Tibial nerve (tissue), 4 donors: ENCODE measurements around the gene VDAC1. TPM values are rescaled to one million over a fixed set of nuclear protein-coding genes. Genes with fewer than 3 reads are reported as not detected.
"Not testable (repeated sequence)": the region's sequence is repeated elsewhere in the genome, so short reads cannot be mapped to it uniquely, and the experiment has no call there.

ENCODE experiments used
- DNase-seq, 2 donors: peaks; one replicate each; pipeline ENCODE4 v3.0.0-alpha.2; 2019; ENCODE audit warnings: low spot score in 2 of 2
- H3K27ac ChIP-seq, 4 donors: fragments of 200-600 bp; sonication (generic) in 3 of 4; one replicate each; pipeline ENCODE4 v1.5.1; 2017 to 2019; ENCODE audit warnings: mild to moderate bottlenecking in 1 of 4
- H3K27me3 ChIP-seq, 2 donors: fragments of 200-600 bp; sonication (generic) in 1 of 2; one replicate each; pipeline versions ENCODE4 v1.5.1 to v1.6.0; 2017 to 2019
- H3K36me3 ChIP-seq, 3 donors: fragments of 200-600 bp; sonication (generic); one replicate each; pipeline ENCODE4 v1.5.1; 2018 to 2019
- H3K4me1 ChIP-seq, 4 donors: fragments of 200-600 bp; sonication (generic) in 3 of 4; one replicate each; pipeline ENCODE4 v1.5.1; 2017 to 2019
- H3K4me3 ChIP-seq, 4 donors: fragments of 200-600 bp; sonication (generic) in 3 of 4; one replicate each; pipeline ENCODE4 v1.5.1; 2017 to 2019; ENCODE audit warnings: mild to moderate bottlenecking in 1 of 4, moderate library complexity in 1 of 4
- H3K9me3 ChIP-seq, 4 donors: fragments of 200-600 bp; sonication (generic) in 3 of 4; one replicate each; pipeline ENCODE4 v1.5.1; 2017 to 2019
- CTCF ChIP-seq, 5 experiments: fragments of 200-600 bp in 3 of 5; fragments of 450-650 bp in 2 of 5; sonication (generic) in 3 of 5; IDR thresholded peaks; one replicate each; pipeline ENCODE4 v1.5.1; 2016 to 2019; ENCODE audit warnings: antibody characterized with exemption in 5 of 5, mild to moderate bottlenecking in 3 of 5, moderate library complexity in 2 of 5
- EP300 ChIP-seq, 2 donors: sonication (generic); formaldehyde crosslinking; IDR thresholded peaks; one replicate each; pipeline ENCODE4 v1.6.1; 2017; ENCODE audit warnings: antibody characterized with exemption in 2 of 2, mild to moderate bottlenecking in 1 of 2
- POLR2A ChIP-seq, 2 donors: fragments of 450-650 bp; IDR thresholded peaks; one replicate each; pipeline ENCODE4 v1.6.1; 2017; ENCODE audit warnings: antibody characterized with exemption in 2 of 2, mild to moderate bottlenecking in 2 of 2, moderate library complexity in 2 of 2
- WGBS, 2 donors: methylation state at CpG; one replicate each; pipeline ENCODE4 v1.1.5; 2018; 5-methylcytosine and 5-hydroxymethylcytosine counted together
- total RNA-seq, 4 donors: library from RNA; depleted of rRNA; stranded (reverse); fragments of >200 nt; gene quantifications; one replicate each; pipeline ENCODE4 v1.1.0, GENCODE V29; 2016

The VDAC1 gene
- total RNA-seq, 4 donors from 2014 or later = 64.7 to 103 (median 71.9) TPM

- TF ChIP-seq POLR2A (IDR thresholded peaks at IDR 0.05) (no peak), EP300 (IDR thresholded peaks at IDR 0.05) (no peak), CTCF (IDR thresholded peaks at IDR 0.05) (no peak)
- H3K27me3 ChIP-seq = no peaks in the 10 kb centered on the region
- peaks cover 0 to 21% (median 7%) of the 10 kb centered on the region in 4 donors for H3K4me1 ChIP-seq
- no peak overlapping the region for H3K27ac ChIP-seq
- WGBS, 2 donors = 89 to 92% methylated on average over 3 of the region's 3 CpGs
- H3K36me3 ChIP-seq = no peaks in the 10 kb centered on the region
- no peak for DNase-seq
- no peaks in the 10 kb centered on the region for H3K9me3 ChIP-seq
- no peak overlapping the region for H3K4me3 ChIP-seq
Observed at GRCh38 chr5:133939668-133940067, 65.1 kb downstream of the VDAC1 start.

- no peaks in the 10 kb centered on the region for H3K9me3 ChIP-seq
- no peak for DNase-seq
- TF ChIP-seq POLR2A (IDR thresholded peaks at IDR 0.05) (no peak), CTCF (IDR thresholded peaks at IDR 0.05) (no peak), EP300 (IDR thresholded peaks at IDR 0.05) (no peak)
- 85 to 86% methylated on average over 3 of the region's 3 CpGs for WGBS, 2 donors
- H3K27me3 ChIP-seq = no peaks in the 10 kb centered on the region
- no peaks in the 10 kb centered on the region for H3K36me3 ChIP-seq
- H3K4me1 ChIP-seq = peaks cover 0 to 15% (median 7%) of the 10 kb centered on the region in 4 donors
- no peak overlapping the region for H3K4me3 ChIP-seq
- H3K27ac ChIP-seq = no peak overlapping the region
Observed at GRCh38 chr5:133938929-133939328, 65.8 kb downstream of the VDAC1 start.

GRCh38 chr5:133938039-133938821, 66.5 kb downstream of the VDAC1 start:
- Histone ChIP-seq H3K9me3 (no peaks in the 10 kb centered on the region), H3K27ac (no peak overlapping the region), H3K27me3 (no peaks in the 10 kb centered on the region), H3K4me1 (peaks cover 0 to 15% (median 6%) of the 10 kb centered on the region in 4 donors), H3K4me3 (no peak overlapping the region), H3K36me3 (no peaks in the 10 kb centered on the region)
- TF ChIP-seq CTCF (IDR thresholded peaks at IDR 0.05) (no peak), EP300 (IDR thresholded peaks at IDR 0.05) (no peak), POLR2A (IDR thresholded peaks at IDR 0.05) (no peak)
- 56 to 57% methylated on average over 6 of the region's 6 CpGs for WGBS, 2 donors
- DNase-seq = no peak

GRCh38 chr5:133937628-133938027, 67.1 kb downstream of the VDAC1 start:
- H3K36me3 ChIP-seq, H3K4me3 ChIP-seq, H3K27ac ChIP-seq, DNase-seq, H3K27me3 ChIP-seq, H3K9me3 ChIP-seq: not testable (repeated sequence)
- WGBS, 2 donors = 88 to 94% methylated on average over 3 of the region's 3 CpGs
- peaks cover 0 to 13% (median 2%) of the 10 kb centered on the region in 4 donors for H3K4me1 ChIP-seq

GRCh38 chr5:133936651-133937015, 68.1 kb downstream of the VDAC1 start:
- no peaks in the 10 kb centered on the region for H3K36me3 ChIP-seq
- DNase-seq = no peak
- no peaks in the 10 kb centered on the region for H3K9me3 ChIP-seq
- H3K27me3 ChIP-seq = no peaks in the 10 kb centered on the region
- peaks cover 0 to 7% (median 2%) of the 10 kb centered on the region in 4 donors for H3K4me1 ChIP-seq
- TF ChIP-seq POLR2A (IDR thresholded peaks at IDR 0.05) (no peak), EP300 (IDR thresholded peaks at IDR 0.05) (no peak), CTCF (IDR thresholded peaks at IDR 0.05) (no peak)
- no peak overlapping the region for H3K4me3 ChIP-seq
- WGBS, 2 donors = 71 to 74% methylated on average over 3 of the region's 3 CpGs
- H3K27ac ChIP-seq = no peak overlapping the region

GRCh38 chr5:133935991-133936650, 68.7 kb downstream of the VDAC1 start:
- WGBS, 2 donors = 92 to 93% methylated on average over 10 of the region's 10 CpGs
- not testable (repeated sequence) for H3K27ac ChIP-seq, DNase-seq, H3K4me1 ChIP-seq, H3K4me3 ChIP-seq, H3K36me3 ChIP-seq, H3K9me3 ChIP-seq, H3K27me3 ChIP-seq
